Islet of Langerhans (tissue), 1 donor: ENCODE results near the gene PTPN7.
"Not testable (repeated sequence)": the region's sequence is repeated elsewhere in the genome, so short reads cannot be mapped to it uniquely, and the experiment has no call there.

Experiments
- FAIRE-seq: peaks from one replicate; lab custom pipeline; 2011; peaks lifted over from hg19 to GRCh38; lab: Jason Lieb, UNC

Gene PTPN7

GRCh38 chr1:202130297-202130721 lies 30.1 kb downstream of the PTPN7 start:
- FAIRE-seq: no peak

DNA sequence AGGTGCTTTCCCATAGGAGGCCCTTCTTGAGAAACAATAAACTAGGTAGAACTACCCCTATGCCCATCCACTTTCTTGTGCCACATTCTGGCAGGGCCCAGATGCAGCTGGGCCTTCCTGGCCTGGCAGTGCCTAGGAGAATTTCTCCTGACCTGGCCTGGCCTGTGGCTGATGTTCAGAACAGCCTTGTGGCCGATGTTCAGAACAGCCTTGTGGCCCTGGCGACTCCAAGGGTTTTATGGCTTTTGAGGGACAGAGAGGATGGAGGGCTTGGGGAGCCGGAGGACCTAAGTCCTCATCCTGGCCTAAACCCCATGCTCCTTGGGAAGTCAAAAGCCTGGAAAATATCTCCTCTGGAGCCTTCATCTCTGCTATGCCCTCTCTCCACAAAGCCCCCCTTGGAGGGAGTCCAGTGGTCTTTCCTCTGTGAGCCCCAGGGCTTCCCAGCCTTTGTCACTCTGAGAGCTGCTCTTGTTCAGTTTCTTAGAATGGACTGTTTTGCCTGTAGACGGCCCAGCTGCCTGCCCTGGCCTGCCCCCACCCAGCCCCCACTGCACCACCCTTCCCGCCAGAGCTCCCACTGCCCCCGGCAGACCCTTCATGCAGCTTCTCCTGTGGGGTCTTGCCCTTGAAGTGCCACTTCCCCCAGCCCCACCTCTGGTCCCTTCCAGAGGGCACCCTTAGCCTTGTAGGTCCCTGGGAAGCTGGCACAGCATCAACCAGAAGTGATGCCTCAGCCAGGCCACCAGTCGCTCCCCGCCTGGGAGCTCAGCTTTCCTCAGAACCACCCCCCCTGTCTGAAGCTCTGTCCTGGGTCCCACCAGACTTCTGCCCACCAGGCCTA lies 30.7 kb downstream of the PTPN7 start:
- no peak for FAIRE-seq

- FAIRE-seq: no peak
These were observed 32.4 kb downstream of the PTPN7 start for GRCh38 chr1:202127836-202128622.

DNA sequence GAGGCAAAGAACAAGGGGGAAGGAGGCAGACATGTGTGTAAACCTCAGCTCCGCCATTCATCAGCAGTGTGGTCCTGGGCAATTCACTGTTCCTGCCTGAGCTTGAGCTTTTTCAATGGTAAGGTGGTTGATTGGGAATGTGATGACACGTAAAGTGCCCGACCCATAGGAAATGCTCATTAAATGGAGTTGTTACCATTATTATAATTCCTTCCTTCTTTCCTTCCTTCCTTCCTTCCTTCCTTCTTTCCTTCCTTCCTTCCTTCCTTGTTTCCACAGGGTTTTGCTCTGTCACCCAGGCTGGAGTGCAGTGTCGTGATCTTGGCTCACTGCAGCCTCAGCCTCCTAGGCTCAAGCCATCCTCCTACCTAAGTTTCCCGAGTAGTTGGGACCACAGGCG lies 33.3 kb downstream of the PTPN7 start:
- no peak for FAIRE-seq

GRCh38 chr1:202126426-202126825 lies 34.0 kb downstream of the PTPN7 start:
- FAIRE-seq: no peak

- no peak for FAIRE-seq
These were observed 34.8 kb downstream of the PTPN7 start for GRCh38 chr1:202125611-202126010.

DNA sequence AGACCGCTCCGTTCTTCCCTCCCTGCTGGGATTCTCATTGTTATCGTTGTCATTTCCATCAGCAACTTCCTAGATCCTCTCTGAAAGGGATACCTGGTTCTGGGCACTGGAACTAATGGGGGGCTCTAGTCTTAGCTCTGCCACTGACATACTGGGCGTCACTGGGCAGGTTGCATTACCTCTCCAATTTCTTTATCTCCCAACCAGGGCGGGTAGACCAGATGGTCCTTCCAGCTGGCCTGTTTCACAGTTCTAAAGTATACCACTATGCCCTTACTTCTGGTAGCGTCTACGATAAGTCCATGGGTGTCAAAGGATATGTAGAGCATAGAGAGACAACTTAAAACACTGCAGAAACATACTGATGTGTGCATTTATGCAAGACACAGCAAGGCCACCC lies 36.3 kb downstream of the PTPN7 start:
- FAIRE-seq: no peak

GRCh38 chr1:202123336-202123813 lies 37.0 kb downstream of the PTPN7 start:
- no peak for FAIRE-seq

DNA sequence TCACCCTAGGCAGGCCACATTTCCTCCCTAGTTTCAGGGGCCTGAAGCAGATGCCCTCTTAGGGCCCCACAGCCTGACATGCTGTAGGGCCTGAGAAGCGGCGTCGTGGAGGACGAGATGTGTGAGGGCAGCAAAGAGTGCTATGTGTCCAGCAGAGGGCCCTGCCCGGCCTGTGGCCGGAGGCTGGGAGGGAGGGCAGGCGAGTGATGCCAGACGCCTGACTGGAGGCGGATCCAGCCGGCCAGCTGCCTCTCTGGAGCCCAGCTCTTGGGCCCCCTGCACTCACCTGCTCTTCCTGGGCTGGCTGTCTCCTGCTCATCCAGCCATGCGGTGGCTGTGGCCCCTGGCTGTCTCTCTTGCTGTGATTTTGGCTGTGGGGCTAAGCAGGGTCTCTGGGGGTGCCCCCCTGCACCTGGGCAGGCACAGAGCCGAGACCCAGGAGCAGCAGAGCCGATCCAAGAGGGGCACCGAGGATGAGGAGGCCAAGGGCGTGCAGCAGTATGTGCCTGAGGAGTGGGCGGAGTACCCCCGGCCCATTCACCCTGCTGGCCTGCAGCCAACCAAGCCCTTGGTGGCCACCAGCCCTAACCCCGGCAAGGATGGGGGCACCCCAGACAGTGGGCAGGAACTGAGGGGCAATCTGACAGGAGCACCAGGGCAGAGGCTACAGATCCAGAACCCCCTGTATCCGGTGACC lies 37.6 kb downstream of the PTPN7 start, which contains the start of gene GPR37L1:
TSS of gene GPR37L1 (plus strand) at position 279 of the 697 bp plus-strand sequence. CDS start at position 326, 47 bp downstream.
- FAIRE-seq: no peak

DNA sequence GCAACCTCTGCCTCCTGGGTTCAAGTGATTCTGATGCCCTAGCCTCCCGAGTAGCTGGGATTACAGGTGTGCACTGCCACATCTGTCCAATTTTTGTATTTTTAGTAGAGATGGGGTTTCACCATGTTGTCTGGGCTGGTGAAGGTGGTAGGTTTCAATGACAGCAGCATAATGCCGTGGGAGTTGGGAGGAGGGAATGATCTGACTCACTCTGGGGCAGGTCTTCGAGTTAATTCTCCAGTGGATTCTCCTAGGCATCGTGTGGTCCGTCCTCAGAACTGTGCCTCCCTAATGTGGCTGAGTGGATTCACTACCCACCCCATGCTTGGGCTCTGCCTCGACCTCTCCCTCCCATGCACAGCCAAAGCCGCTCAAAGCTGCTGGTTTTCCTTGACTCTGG lies 39.4 kb downstream of the PTPN7 start:
- FAIRE-seq: no peak

DNA sequence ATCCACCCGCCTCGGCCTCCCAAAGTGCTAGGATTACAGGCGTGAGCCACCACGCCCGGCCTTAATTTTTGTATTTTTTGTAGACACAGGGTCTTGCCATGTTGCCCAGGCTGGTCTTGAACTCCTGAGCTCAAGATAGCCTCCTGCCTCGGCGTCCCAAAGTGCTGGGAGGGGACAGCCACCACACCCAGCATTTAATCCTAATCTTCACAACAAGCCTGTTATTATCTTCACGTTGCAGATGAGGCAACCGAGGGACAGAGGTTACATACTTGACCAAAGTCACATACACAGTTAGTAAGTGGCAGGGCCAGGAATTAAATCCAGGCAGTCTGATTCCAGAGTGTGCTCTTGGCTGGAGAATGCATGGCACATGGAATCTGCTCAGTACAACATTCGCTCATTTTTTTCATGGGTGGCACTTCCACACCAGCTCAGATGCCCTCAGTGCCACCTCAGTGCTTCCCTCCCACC lies 42.5 kb downstream of the PTPN7 start:
- no peak for FAIRE-seq

- no peak for FAIRE-seq
These were observed 44.1 kb downstream of the PTPN7 start for GRCh38 chr1:202116287-202116686.

DNA sequence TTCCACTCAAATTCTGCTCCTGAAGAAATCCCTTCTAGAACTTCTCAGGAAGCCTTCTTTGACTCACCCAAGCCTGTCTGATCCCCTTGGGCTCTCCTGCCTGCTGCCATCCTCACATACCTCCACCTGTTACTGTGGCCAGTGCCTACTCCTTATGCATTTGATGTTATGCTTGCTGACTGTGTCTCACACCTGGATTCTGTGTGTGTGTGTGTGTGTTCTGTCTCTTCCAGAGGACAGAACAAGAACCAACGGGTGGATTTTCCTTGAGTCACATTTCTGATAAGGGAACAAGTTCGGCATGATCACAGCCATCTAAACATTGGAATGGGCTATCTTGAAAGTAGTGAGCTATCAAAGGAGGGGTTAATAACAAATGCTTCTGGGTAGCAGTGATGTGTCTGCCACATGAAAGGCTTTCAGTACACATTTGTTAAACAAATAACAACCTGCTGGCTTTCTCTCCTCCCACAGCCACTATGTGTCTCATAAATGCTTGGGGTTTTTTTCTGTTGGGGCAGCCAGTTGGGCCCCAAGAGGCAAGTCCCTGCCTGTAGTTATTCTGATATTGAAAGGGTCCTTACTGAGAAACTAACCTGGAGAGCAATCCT lies 46.6 kb downstream of the PTPN7 start:
- FAIRE-seq: no peak

GRCh38 chr1:202112859-202113689 lies 47.3 kb downstream of the PTPN7 start:
- FAIRE-seq: no peak

DNA sequence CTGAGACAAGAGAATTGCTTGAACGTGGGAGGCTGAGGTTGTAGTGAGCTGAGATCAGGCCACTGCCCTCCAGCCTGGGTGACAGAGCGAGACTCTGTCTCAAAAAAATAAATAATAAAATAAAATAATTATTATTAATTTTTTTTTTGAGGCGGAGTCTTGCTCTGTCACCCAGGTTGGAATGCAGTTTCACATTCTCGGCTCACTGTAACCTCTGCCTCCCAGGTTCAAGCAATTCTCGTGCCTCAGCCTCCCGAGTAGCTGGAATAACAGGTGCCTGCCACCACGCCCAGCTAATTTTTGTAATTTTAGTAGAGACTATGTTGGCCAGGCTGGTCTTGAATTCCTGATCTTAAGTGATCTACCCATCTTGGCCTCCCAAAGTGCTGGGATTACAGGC lies 48.8 kb downstream of the PTPN7 start:
- FAIRE-seq: not testable (repeated sequence)

GRCh38 chr1:202110977-202111376 lies 49.4 kb downstream of the PTPN7 start:
- no peak for FAIRE-seq

GRCh38 chr1:202107801-202108731 lies 52.3 kb downstream of the PTPN7 start:
- FAIRE-seq: no peak

GRCh38 chr1:202107321-202107761 lies 53.1 kb downstream of the PTPN7 start:
- FAIRE-seq: no peak

- no peak for FAIRE-seq
These were observed 53.8 kb downstream of the PTPN7 start for GRCh38 chr1:202106340-202107254.
